ENCODE results near the gene SLC7A7.
"Not testable (repeated sequence)": the region's sequence is repeated elsewhere in the genome, so short reads cannot be mapped to it uniquely, and the experiment has no call there.

Gene SLC7A7

DNA sequence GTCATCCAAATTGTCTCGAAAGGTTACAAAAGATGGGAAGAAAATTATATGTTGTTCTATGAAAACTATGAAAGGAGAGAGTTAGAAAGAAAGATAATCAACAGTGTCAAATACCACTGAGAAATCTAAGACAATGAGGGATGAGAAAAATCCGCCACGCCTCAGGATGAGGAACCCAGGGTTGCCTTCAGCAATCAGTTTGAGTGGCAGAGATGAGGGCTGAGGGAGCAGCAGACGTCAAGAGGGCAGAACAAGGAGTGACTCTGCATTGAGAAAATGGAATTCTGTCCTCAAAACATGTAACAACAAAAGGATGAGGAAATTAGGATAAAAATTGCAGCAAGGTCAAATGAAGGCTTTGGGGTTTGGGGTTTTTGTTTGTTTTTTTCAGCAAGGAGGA, 67.0 kb downstream of the SLC7A7 start:
- no peak for DNase-seq

GRCh38 chr14:22747769-22748168, 67.5 kb downstream of the SLC7A7 start:
- DNase-seq = no peak

DNA sequence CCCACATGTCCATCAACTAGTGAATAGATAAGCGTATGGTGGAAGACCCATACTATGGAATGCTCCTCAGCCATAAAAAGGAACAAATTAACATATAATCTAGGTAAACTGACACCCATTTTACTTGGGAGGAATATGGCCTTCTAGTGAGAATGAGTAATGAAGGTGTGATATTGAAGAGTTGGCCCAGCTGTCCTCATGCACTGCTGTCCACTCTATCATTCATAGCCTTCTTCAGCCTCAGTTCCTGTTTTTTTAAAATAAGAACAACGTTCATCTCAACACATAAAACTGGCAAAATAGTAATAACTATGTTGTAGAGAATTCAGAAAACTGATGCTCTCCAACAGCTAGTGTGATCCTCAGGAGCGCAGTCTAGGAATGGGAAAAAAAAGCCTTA, 75.2 kb downstream of the SLC7A7 start:
- no peak for DNase-seq

DNA sequence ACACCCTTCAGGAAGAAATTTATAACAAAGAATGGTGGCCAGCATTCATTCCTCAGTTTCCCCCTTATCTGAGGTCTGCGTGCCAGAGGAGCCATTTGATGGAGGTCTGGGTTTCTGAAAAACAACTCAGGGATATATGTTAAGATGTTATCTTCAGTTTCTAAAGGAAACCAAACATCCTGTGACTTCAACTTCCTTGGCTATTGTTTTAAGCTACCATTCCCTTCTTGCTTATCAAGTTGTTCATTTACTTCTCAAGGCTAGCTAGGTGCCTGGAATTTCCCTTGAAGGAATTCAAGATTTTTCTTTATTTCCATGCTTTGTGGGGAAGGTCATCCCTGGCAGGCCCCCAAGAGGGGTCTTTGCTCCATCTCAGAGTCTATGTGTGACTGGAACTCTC, 75.8 kb downstream of the SLC7A7 start:
- no peak for DNase-seq

- DNase-seq = no peak
Observed at GRCh38 chr14:22737052-22737451, 78.2 kb downstream of the SLC7A7 start.

GRCh38 chr14:22736384-22736783, 78.9 kb downstream of the SLC7A7 start:
- DNase-seq = not testable (repeated sequence)

DNA sequence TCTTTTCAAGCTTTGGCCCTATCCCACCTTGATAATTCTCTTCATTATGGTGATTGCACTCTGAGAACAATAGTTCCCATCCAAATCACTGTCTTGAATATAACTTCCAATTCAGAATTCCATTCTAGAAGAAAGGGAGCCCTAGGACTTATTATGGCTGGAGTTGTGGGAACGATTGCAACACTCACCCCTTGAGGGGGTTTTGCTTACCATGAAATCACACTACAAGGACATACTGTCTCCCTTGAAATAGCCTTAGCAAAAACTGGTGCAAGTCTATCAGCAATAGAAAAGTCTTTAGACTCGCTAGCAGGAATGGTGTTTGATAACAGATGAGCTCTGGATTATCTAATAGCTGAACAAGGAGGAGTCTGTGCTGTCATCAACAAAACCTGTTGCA, 80.1 kb downstream of the SLC7A7 start:
- DNase-seq = no peak

- no peak for DNase-seq
Observed at GRCh38 chr14:22733829-22734228, 81.4 kb downstream of the SLC7A7 start.

GRCh38 chr14:22732062-22732461, 83.2 kb downstream of the SLC7A7 start:
- not testable (repeated sequence) for DNase-seq

DNA sequence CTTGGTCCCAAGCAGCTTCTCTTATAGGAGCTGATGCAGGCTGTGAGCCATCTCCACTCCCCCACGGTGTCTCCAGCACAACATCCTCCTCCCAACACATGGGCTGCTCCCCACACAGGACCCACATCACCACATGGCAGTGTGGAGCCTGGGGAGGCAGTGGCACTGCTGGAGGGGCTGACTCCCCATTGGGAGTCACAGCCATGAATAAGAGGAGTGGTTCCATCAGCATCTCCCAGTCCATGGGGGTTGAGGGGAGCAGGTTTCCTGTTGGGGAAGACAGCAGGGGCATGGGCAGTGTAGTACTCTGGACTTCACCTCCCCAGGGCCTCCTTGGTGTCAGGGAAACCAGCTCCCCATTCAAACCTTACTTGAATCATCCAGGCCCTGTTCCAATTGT, 89.2 kb downstream of the SLC7A7 start:
- DNase-seq = no peak

DNA sequence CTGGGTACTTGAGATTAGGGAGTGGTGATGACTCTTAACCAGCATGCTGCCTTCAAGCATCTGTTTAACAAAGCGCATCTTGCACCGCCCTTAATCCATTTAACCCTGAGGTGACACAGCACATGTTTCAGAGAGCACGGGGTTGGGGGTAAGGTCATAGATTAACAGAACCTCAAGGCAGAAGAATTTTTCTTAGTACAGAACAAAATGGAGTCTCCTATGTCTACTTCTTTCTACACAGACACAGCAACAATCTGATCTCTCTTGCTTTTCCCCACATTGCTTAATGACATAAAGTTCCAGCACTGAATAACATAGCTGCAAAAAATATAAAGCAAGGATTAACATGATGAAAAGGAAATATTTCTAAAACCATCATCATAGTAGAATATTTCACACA, 89.9 kb downstream of the SLC7A7 start:
- DNase-seq = not testable (repeated sequence)

DNA sequence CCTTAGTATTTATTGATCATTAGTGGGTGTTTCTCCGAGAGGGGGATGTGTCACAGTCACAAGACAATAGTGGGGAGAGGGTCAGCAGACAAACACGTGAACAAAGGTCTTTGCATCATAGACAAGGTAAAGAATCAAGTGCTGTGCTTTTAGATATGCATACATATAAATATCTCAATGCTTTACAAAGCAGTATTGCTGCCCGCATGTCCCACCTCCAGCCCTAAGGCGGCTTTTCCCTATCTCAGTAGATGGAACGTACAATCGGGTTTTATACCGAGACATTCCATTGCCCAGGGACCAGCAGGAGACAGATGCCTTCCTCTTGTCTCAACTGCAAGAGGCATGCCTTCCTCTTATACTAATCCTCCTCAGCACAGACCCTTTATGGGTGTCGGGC, 90.4 kb downstream of the SLC7A7 start:
- not testable (repeated sequence) for DNase-seq

DNA sequence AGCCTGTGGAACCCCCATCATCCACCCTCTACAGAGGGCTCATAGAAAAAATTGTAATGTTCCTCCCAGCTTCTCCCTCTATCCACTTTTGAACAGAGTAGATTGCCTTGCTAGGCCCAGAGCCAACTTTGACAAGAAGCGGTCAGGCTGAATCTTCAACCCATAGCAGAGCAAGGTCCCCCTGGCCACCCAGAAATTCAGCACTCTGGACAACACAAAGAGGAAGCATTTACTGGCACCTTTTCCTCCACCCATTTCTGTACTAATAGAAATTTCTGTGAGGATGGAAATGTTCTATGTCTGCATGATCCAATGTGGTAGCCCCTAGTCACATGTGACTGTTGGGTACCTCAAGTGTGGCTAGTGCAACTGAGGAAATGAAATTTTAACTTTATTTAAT, 91.4 kb downstream of the SLC7A7 start:
- DNase-seq = no peak
